Activated naive CD4-positive, alpha-beta T cell treated with anti-CD3 and anti-CD28 coated beads, Interleukin-2, amount 50 U/mL, for 24 hours (primary cell): ENCODE results near the gene VPS13C.
"Not testable (repeated sequence)": the region's sequence is repeated elsewhere in the genome, so short reads cannot be mapped to it uniquely, and the experiment has no call there.

ENCODE experiments used
- H3K27ac Mint-ChIP-seq: one replicate; pipeline ENCODE4 v1.8.0; 2021; ENCODE audit warnings: mild to moderate bottlenecking, mixed read lengths
- H3K27me3 Mint-ChIP-seq: one replicate; pipeline ENCODE4 v1.8.0; 2021; ENCODE audit warnings: mixed read lengths
- H3K36me3 Mint-ChIP-seq: one replicate; pipeline ENCODE4 v1.8.0; 2021; ENCODE audit warnings: mixed read lengths
- H3K4me1 Mint-ChIP-seq: one replicate; pipeline ENCODE4 v1.8.0; 2021; ENCODE audit warnings: mixed read lengths
- H3K4me3 Mint-ChIP-seq: one replicate; pipeline ENCODE4 v1.8.0; 2021; ENCODE audit warnings: mild to moderate bottlenecking, mixed read lengths
- H3K9me3 Mint-ChIP-seq: one replicate; pipeline ENCODE4 v1.8.0; 2021; ENCODE audit warnings: mixed read lengths

VPS13C gene

GRCh38 chr15:62027263-62027565, 33.0 kb downstream of the VPS13C start:
- no peaks in the 10 kb centered on the region for H3K27me3 Mint-ChIP-seq
- H3K27ac Mint-ChIP-seq, result no peak overlapping the region

GRCh38 chr15:62026487-62027262, 33.6 kb downstream of the VPS13C start:
- Mint-ChIP-seq H3K9me3 (no peaks in the 10 kb centered on the region), H3K27ac (no peak overlapping the region), H3K4me3 (no peak overlapping the region), H3K27me3 (no peaks in the 10 kb centered on the region), H3K4me1 (peaks cover 37% of the 10 kb centered on the region), H3K36me3 (peaks cover 36% of the 10 kb centered on the region)

More at GRCh38 chr15:62027263-62027565, 33.0 kb downstream of the VPS13C start:
- Mint-ChIP-seq H3K36me3 (peaks cover 31% of the 10 kb centered on the region), H3K4me1 (peaks cover 37% of the 10 kb centered on the region), H3K9me3 (no peaks in the 10 kb centered on the region), H3K4me3 (no peak overlapping the region)

GRCh38 chr15:62021991-62022600, 38.2 kb downstream of the VPS13C start:
- no peak overlapping the region for H3K27ac Mint-ChIP-seq
- H3K9me3 Mint-ChIP-seq, result peaks cover 3% of the 10 kb centered on the region
- peaks cover 44% of the 10 kb centered on the region for H3K36me3 Mint-ChIP-seq
- no peaks in the 10 kb centered on the region for H3K27me3 Mint-ChIP-seq
- peaks cover 19% of the 10 kb centered on the region for H3K4me1 Mint-ChIP-seq
- H3K4me3 Mint-ChIP-seq, result no peak overlapping the region

GRCh38 chr15:62020576-62021160, 39.6 kb downstream of the VPS13C start:
- H3K4me1 Mint-ChIP-seq, result peaks cover 6% of the 10 kb centered on the region
- peaks cover 3% of the 10 kb centered on the region for H3K9me3 Mint-ChIP-seq
- no peak overlapping the region for H3K27ac Mint-ChIP-seq
- H3K27me3 Mint-ChIP-seq, result no peaks in the 10 kb centered on the region
- no peak overlapping the region for H3K4me3 Mint-ChIP-seq
- H3K36me3 Mint-ChIP-seq, result peaks cover 41% of the 10 kb centered on the region

GRCh38 chr15:62005354-62005753, 54.9 kb downstream of the VPS13C start:
- not testable (repeated sequence) for H3K4me1 Mint-ChIP-seq, H3K27me3 Mint-ChIP-seq, H3K9me3 Mint-ChIP-seq, H3K27ac Mint-ChIP-seq, H3K4me3 Mint-ChIP-seq
- H3K36me3 Mint-ChIP-seq, result peaks cover 13% of the 10 kb centered on the region

- peaks cover 32% of the 10 kb centered on the region for H3K36me3 Mint-ChIP-seq
- H3K27ac Mint-ChIP-seq, result peak overlapping the region; percentile 10
- H3K4me3 Mint-ChIP-seq, result no peak overlapping the region
- no peaks in the 10 kb centered on the region for H3K9me3 Mint-ChIP-seq
- no peaks in the 10 kb centered on the region for H3K27me3 Mint-ChIP-seq
- peaks cover under 1% of the 10 kb centered on the region for H3K4me1 Mint-ChIP-seq
These were observed 62.5 kb downstream of the VPS13C start for GRCh38 chr15:61997786-61998185.

- Mint-ChIP-seq H3K36me3 (peaks cover 36% of the 10 kb centered on the region), H3K4me3 (no peak overlapping the region), H3K27ac (no peak overlapping the region)
These were observed 64.1 kb downstream of the VPS13C start for GRCh38 chr15:61996056-61996635.

GRCh38 chr15:61994216-61994615, 66.0 kb downstream of the VPS13C start:
- peaks cover 6% of the 10 kb centered on the region for H3K9me3 Mint-ChIP-seq
- peaks cover 45% of the 10 kb centered on the region for H3K36me3 Mint-ChIP-seq
- H3K27ac Mint-ChIP-seq, result no peak overlapping the region
- H3K4me3 Mint-ChIP-seq, result no peak overlapping the region
- H3K27me3 Mint-ChIP-seq, result no peaks in the 10 kb centered on the region
- peaks cover 10% of the 10 kb centered on the region for H3K4me1 Mint-ChIP-seq

More at GRCh38 chr15:61996056-61996635, 64.1 kb downstream of the VPS13C start:
- H3K27me3 Mint-ChIP-seq, result no peaks in the 10 kb centered on the region
- H3K9me3 Mint-ChIP-seq, result no peaks in the 10 kb centered on the region
- peaks cover 4% of the 10 kb centered on the region for H3K4me1 Mint-ChIP-seq

- peak overlapping the region; percentile 23 for H3K27ac Mint-ChIP-seq
- H3K4me1 Mint-ChIP-seq, result peaks cover 14% of the 10 kb centered on the region
- H3K27me3 Mint-ChIP-seq, result no peaks in the 10 kb centered on the region
- H3K4me3 Mint-ChIP-seq, result no peak overlapping the region
- H3K9me3 Mint-ChIP-seq, result peaks cover 12% of the 10 kb centered on the region
- peaks cover 48% of the 10 kb centered on the region for H3K36me3 Mint-ChIP-seq
These were observed 67.7 kb downstream of the VPS13C start for GRCh38 chr15:61992518-61992917.

GRCh38 chr15:61989667-61990066, 70.6 kb downstream of the VPS13C start:
- H3K27me3 Mint-ChIP-seq, result no peaks in the 10 kb centered on the region
- H3K4me3 Mint-ChIP-seq, result no peak overlapping the region
- H3K27ac Mint-ChIP-seq, result no peak overlapping the region
- peaks cover 14% of the 10 kb centered on the region for H3K4me1 Mint-ChIP-seq
- peaks cover 44% of the 10 kb centered on the region for H3K36me3 Mint-ChIP-seq
- H3K9me3 Mint-ChIP-seq, result peaks cover 12% of the 10 kb centered on the region

GRCh38 chr15:61987824-61988223, 72.4 kb downstream of the VPS13C start:
- Mint-ChIP-seq H3K27ac (no peak overlapping the region), H3K4me3 (no peak overlapping the region), H3K36me3 (peaks cover 47% of the 10 kb centered on the region), H3K4me1 (peaks cover 18% of the 10 kb centered on the region), H3K9me3 (peaks cover 12% of the 10 kb centered on the region), H3K27me3 (no peaks in the 10 kb centered on the region)

GRCh38 chr15:61983081-61983480, 77.2 kb downstream of the VPS13C start:
- Mint-ChIP-seq H3K27me3 (no peaks in the 10 kb centered on the region), H3K4me3 (no peak overlapping the region), H3K27ac (no peak overlapping the region), H3K9me3 (no peaks in the 10 kb centered on the region), H3K4me1 (peaks cover 4% of the 10 kb centered on the region), H3K36me3 (peaks cover 42% of the 10 kb centered on the region)

GRCh38 chr15:61978225-61978624, 82.0 kb downstream of the VPS13C start:
- H3K27me3 Mint-ChIP-seq, result no peaks in the 10 kb centered on the region
- H3K4me3 Mint-ChIP-seq, result no peak overlapping the region
- no peak overlapping the region for H3K27ac Mint-ChIP-seq
- H3K9me3 Mint-ChIP-seq, result no peaks in the 10 kb centered on the region
- H3K4me1 Mint-ChIP-seq, result peaks cover 17% of the 10 kb centered on the region
- peaks cover 26% of the 10 kb centered on the region for H3K36me3 Mint-ChIP-seq

GRCh38 chr15:61974759-61975158, 85.5 kb downstream of the VPS13C start:
- Mint-ChIP-seq H3K4me3 (no peak overlapping the region), H3K9me3 (no peaks in the 10 kb centered on the region), H3K4me1 (peaks cover 17% of the 10 kb centered on the region), H3K27ac (peak overlapping the region; percentile 20), H3K36me3 (peaks cover 20% of the 10 kb centered on the region), H3K27me3 (no peaks in the 10 kb centered on the region)

GRCh38 chr15:61974118-61974517, 86.1 kb downstream of the VPS13C start:
- H3K4me1 Mint-ChIP-seq, result peaks cover 17% of the 10 kb centered on the region
- no peak overlapping the region for H3K27ac Mint-ChIP-seq
- no peaks in the 10 kb centered on the region for H3K9me3 Mint-ChIP-seq
- peaks cover 15% of the 10 kb centered on the region for H3K36me3 Mint-ChIP-seq
- no peaks in the 10 kb centered on the region for H3K27me3 Mint-ChIP-seq
- no peak overlapping the region for H3K4me3 Mint-ChIP-seq

GRCh38 chr15:61951949-61952348, 108.3 kb downstream of the VPS13C start:
- no peak overlapping the region for H3K4me3 Mint-ChIP-seq
- H3K27ac Mint-ChIP-seq, result no peak overlapping the region
- H3K36me3 Mint-ChIP-seq, result peaks cover 39% of the 10 kb centered on the region
- no peaks in the 10 kb centered on the region for H3K27me3 Mint-ChIP-seq
- H3K4me1 Mint-ChIP-seq, result no peaks in the 10 kb centered on the region
- H3K9me3 Mint-ChIP-seq, result no peaks in the 10 kb centered on the region
